H1 (cell line): ENCODE measurements around the gene CUEDC1. TPM values are rescaled to one million over a fixed set of nuclear protein-coding genes. Genes with fewer than 3 reads are reported as not detected.

Source experiments
- CTCF ChIA-PET: fragments of 300-600 bp; sonication (Branson Sonifier 250); formaldehyde crosslinking; loops from one replicate; lab custom pipeline; 2021; ENCODE audit not compliant: partially characterized antibody; lab: Charles Lee
- POLR2A ChIA-PET: fragments of 300-600 bp; sonication (Branson Sonifier 250); formaldehyde crosslinking; loops from one replicate; lab custom pipeline; 2021; ENCODE audit warnings: inconsistent platforms; ENCODE audit not compliant: partially characterized antibody; lab: Charles Lee
- DNase-seq, 2 experiments: peaks; one replicate each; pipeline versions ENCODE4 v3.0.0 to v3.0.0-alpha.2; 2010 to 2022; ENCODE audit warnings: low spot score in 2 of 2, low read depth in 1 of 2, mixed read lengths in 1 of 2
- FAIRE-seq: peaks from 2 replicates; lab custom pipeline; 2011; peaks lifted over from hg19 to GRCh38; lab: Jason Lieb, UNC
- H2AFZ ChIP-seq: 2 replicates; pipeline ENCODE4 v1.8.1; 2012; ENCODE audit warnings: low read length, inconsistent platforms
- H2AK5ac ChIP-seq: 2 replicates; pipeline ENCODE4 v1.6.1; 2013; ENCODE audit warnings: low read depth, low read length
- H2BK120ac ChIP-seq: replicated peaks from 2 replicates; pipeline ENCODE3; 2013; ENCODE audit warnings: low read depth, low read length, inconsistent platforms
- H2BK12ac ChIP-seq: 2 replicates; pipeline ENCODE4 v1.6.1; 2013; ENCODE audit warnings: low read depth, low read length
- H2BK15ac ChIP-seq: 2 replicates; pipeline ENCODE4 v1.6.1; 2013; ENCODE audit warnings: low read length
- H2BK20ac ChIP-seq: 2 replicates; pipeline ENCODE4 v1.6.1; 2013; ENCODE audit warnings: low read length
- H2BK5ac ChIP-seq: 2 replicates; pipeline ENCODE4 v1.6.1; 2013; ENCODE audit warnings: low read depth, low read length
- H3K14ac ChIP-seq: 2 replicates; pipeline ENCODE4 v1.6.1; 2013; ENCODE audit warnings: inconsistent platforms; ENCODE audit not compliant: insufficient read length
- H3K18ac ChIP-seq: 2 replicates; pipeline ENCODE4 v1.6.1; 2013; ENCODE audit warnings: low read length; ENCODE audit errors: extremely low read depth
- H3K23ac ChIP-seq: 2 replicates; pipeline ENCODE4 v1.6.1; 2013; ENCODE audit warnings: inconsistent platforms; ENCODE audit not compliant: insufficient read length
- H3K23me2 ChIP-seq: 2 replicates; pipeline ENCODE4 v1.6.1; 2013; ENCODE audit warnings: low read depth, low read length
- H3K27ac ChIP-seq: 2 replicates; pipeline ENCODE4 v1.6.1; 2011; ENCODE audit warnings: low read depth, low read length, inconsistent platforms
- H3K27me3 ChIP-seq, 4 experiments: replicated peaks in 1 of 4; 1 replicate in 1 of 4; 2 replicates in 3 of 4; pipeline versions ENCODE4 v1.6.1 to v1.8.1; 2011 to 2013; ENCODE audit warnings: low read length in 3 of 4, mild to moderate bottlenecking in 3 of 4, inconsistent platforms in 2 of 4, mixed read lengths in 2 of 4, moderate library complexity in 1 of 4; ENCODE audit not compliant: control insufficient read depth in 3 of 4, insufficient read depth in 3 of 4; ENCODE audit errors: extremely low read depth in 1 of 4
- H3K36me3 ChIP-seq, 4 experiments: 2 replicates each; pipeline versions ENCODE4 v1.6.1 to v1.8.1; 2011 to 2013; ENCODE audit warnings: mild to moderate bottlenecking in 4 of 4, low read length in 3 of 4, moderate library complexity in 2 of 4, control low read depth in 1 of 4, inconsistent platforms in 1 of 4; ENCODE audit not compliant: insufficient read depth in 4 of 4, control insufficient read depth in 2 of 4
- H3K4ac ChIP-seq: replicated peaks from 2 replicates; pipeline ENCODE3; 2013; ENCODE audit warnings: low read length, low read depth, mixed read lengths, inconsistent platforms; ENCODE audit not compliant: insufficient read length
- H3K4me1 ChIP-seq, 4 experiments: replicated peaks in 1 of 4; 1 replicate in 1 of 4; 2 replicates in 3 of 4; pipeline versions ENCODE4 v1.6.1 to v1.8.1; 2011 to 2013; ENCODE audit warnings: low read length in 3 of 4, inconsistent platforms in 2 of 4, mixed read lengths in 1 of 4; ENCODE audit not compliant: insufficient read depth in 4 of 4, control insufficient read depth in 3 of 4
- H3K4me2 ChIP-seq, 2 experiments: 2 replicates each; pipeline versions ENCODE4 v1.6.1 to v1.8.1; 2011 to 2013; ENCODE audit warnings: low read depth in 2 of 2, low read length in 2 of 2, control low read depth in 1 of 2, inconsistent platforms in 1 of 2, mild to moderate bottlenecking in 1 of 2; ENCODE audit not compliant: insufficient read depth in 1 of 2
- H3K4me3 ChIP-seq, 4 experiments: fragments of 200-600, 300-600 bp in 1 of 4; sonication (generic), shearing (Covaris generic), sonication (Bioruptor Twin) in 1 of 4; 2 replicates each; pipeline versions ENCODE4 v1.5.1 to v1.8.1; 2011 to 2016; ENCODE audit warnings: low read length in 4 of 4, low read depth in 3 of 4, control low read depth in 2 of 4, inconsistent platforms in 2 of 4, mild to moderate bottlenecking in 2 of 4, mixed read lengths in 1 of 4, moderate library complexity in 1 of 4; ENCODE audit not compliant: insufficient read depth in 2 of 4; ENCODE audit errors: extremely low read depth in 1 of 4
- H3K56ac ChIP-seq: replicated peaks from 2 replicates; pipeline ENCODE3; 2013; ENCODE audit warnings: low read depth, mild to moderate bottlenecking, mixed read lengths, low read length, inconsistent platforms; ENCODE audit not compliant: insufficient read length
- H3K79me1 ChIP-seq: 2 replicates; pipeline ENCODE4 v1.6.1; 2013; ENCODE audit warnings: low read depth, low read length, control low read depth
- H3K79me2 ChIP-seq, 2 experiments: 2 replicates each; pipeline versions ENCODE4 v1.6.1 to v1.8.1; 2012 to 2013; ENCODE audit warnings: low read length in 2 of 2, mild to moderate bottlenecking in 2 of 2, inconsistent platforms in 1 of 2; ENCODE audit not compliant: insufficient read depth in 2 of 2, control insufficient read depth in 1 of 2
- H3K9ac ChIP-seq, 4 experiments: replicated peaks in 1 of 4; 1 replicate in 1 of 4; 2 replicates in 3 of 4; pipeline versions ENCODE4 v1.6.1 to v1.8.1; 2011 to 2013; ENCODE audit warnings: low read depth in 3 of 4, low read length in 3 of 4, control low read depth in 2 of 4, mild to moderate bottlenecking in 2 of 4, moderate library complexity in 2 of 4, inconsistent platforms in 1 of 4; ENCODE audit errors: extremely low read depth in 1 of 4
- H3K9me3 ChIP-seq, 2 experiments: 2 replicates each; pipeline versions ENCODE4 v1.6.1 to v1.8.1; 2012 to 2013; ENCODE audit warnings: mild to moderate bottlenecking in 2 of 2, moderate library complexity in 2 of 2, control low read depth in 1 of 2, inconsistent platforms in 1 of 2, low read depth in 1 of 2, low read length in 1 of 2, mixed read lengths in 1 of 2; ENCODE audit not compliant: insufficient read depth in 2 of 2
- H4K20me1 ChIP-seq, 2 experiments: replicated peaks in 1 of 2; 2 replicates each; pipeline versions ENCODE3 to v1.8.1; 2011 to 2013; ENCODE audit warnings: inconsistent platforms in 2 of 2, low read length in 2 of 2, mild to moderate bottlenecking in 1 of 2; ENCODE audit not compliant: insufficient read depth in 2 of 2, control insufficient read depth in 1 of 2
- H4K5ac ChIP-seq: 2 replicates; pipeline ENCODE4 v1.6.1; 2013; ENCODE audit warnings: low read length, low read depth, mixed read lengths, inconsistent platforms; ENCODE audit not compliant: insufficient read length
- H4K8ac ChIP-seq: 2 replicates; pipeline ENCODE4 v1.8.0; 2013; ENCODE audit warnings: mild to moderate bottlenecking, moderate library complexity, low read length, inconsistent platforms; ENCODE audit not compliant: insufficient read depth; ENCODE audit errors: extremely low read depth
- H4K91ac ChIP-seq: replicated peaks from 2 replicates; pipeline ENCODE3; 2013; ENCODE audit warnings: low read length, mixed read lengths, inconsistent platforms; ENCODE audit not compliant: insufficient read length
- GTF2F1 ChIP-seq: IDR thresholded peaks from 2 replicates; pipeline ENCODE4 v1.6.1; 2012; ENCODE audit warnings: low read depth, low read length, improper control_type of control experiment, borderline replicate concordance
- JUN ChIP-seq: IDR thresholded peaks from 2 replicates; pipeline ENCODE4 v1.6.1; 2011; ENCODE audit warnings: low read depth, mild to moderate bottlenecking, improper control_type of control experiment, low read length
- KDM1A ChIP-seq: fragments of 200-600, 300-600 bp; sonication (generic); IDR thresholded peaks from 2 replicates; pipeline ENCODE4 v1.7.1; 2016; ENCODE audit warnings: mild to moderate bottlenecking, low read length, borderline replicate concordance
- RBBP5 ChIP-seq: IDR thresholded peaks from 2 replicates; pipeline ENCODE4 v1.7.1; 2012; ENCODE audit warnings: low read depth, mild to moderate bottlenecking, inconsistent platforms, low read length, moderate library complexity, borderline replicate concordance
- RNF2 ChIP-seq: fragments of 200-900, 300-1000 bp; sonication (generic); IDR thresholded peaks from 2 replicates; pipeline ENCODE4 v1.7.1; 2016; ENCODE audit warnings: borderline replicate concordance, low read depth, mild to moderate bottlenecking, antibody characterized with exemption, low read length; ENCODE audit not compliant: poor library complexity, severe bottlenecking; ENCODE audit errors: missing control alignments
- SIRT6 ChIP-seq: IDR thresholded peaks from one replicate; pipeline ENCODE4 v1.7.1; 2012; ENCODE audit warnings: low read length, inconsistent platforms
- TAF1 ChIP-seq: IDR thresholded peaks from 2 replicates; pipeline ENCODE4 v1.6.1; 2011; ENCODE audit warnings: mild to moderate bottlenecking, low read depth, low read length
- TEAD4 ChIP-seq: IDR thresholded peaks from 2 replicates; pipeline ENCODE4 v1.6.1; 2012; ENCODE audit warnings: low read depth, low read length, inconsistent platforms, mixed read lengths
- WGBS, 2 experiments: shearing (Covaris generic) in 1 of 2; methylation state at CpG; one replicate each; pipeline versions ENCODE4 v1.1.6 to v1.1.7; 2013 to 2015; ENCODE audit warnings: low lambda C conversion rate in 2 of 2, mixed read lengths in 2 of 2, inconsistent platforms in 1 of 2, low coverage in 1 of 2, missing lambda C conversion rate in 1 of 2; ENCODE audit not compliant: insufficient replicate concordance in 2 of 2, insufficient coverage in 1 of 2, insufficient read length in 1 of 2; ENCODE audit errors: extremely low coverage in 1 of 2, missing lambda C conversion rate in 1 of 2; 5-methylcytosine and 5-hydroxymethylcytosine counted together
- polyA plus RNA-seq, 7 experiments: library from polyadenylated mRNA; depleted of rRNA in 3 of 7; stranded (reverse) in 5 of 7; unstranded in 2 of 7; fragments of >200 nt in 5 of 7; fragments of 200-250 nt in 2 of 7; gene quantifications; 1 replicate in 5 of 7; 2 replicates in 1 of 7; 4 replicates in 1 of 7; pipeline versions ENCODE4 v1.2.1 to v1.2.3, GENCODE V29; 2011 to 2013; ENCODE audit warnings: missing spikeins in 2 of 7, mixed read lengths in 2 of 7
- total RNA-seq: library from RNA; stranded (reverse); fragmentation: NEBNext Ultra II Directional; extraction: Animal tissue kit (Norgen Biotek cat#: 25700); gene quantifications from 2 replicates; pipeline ENCODE4 v1.2.1, GENCODE V29; 2021

CUEDC1 gene
- total and polyA plus RNA-seq, 2 of the 8 experiments (the other 6 are each of a cell fraction or from before 2014, with no cell fraction given): 4.0 to 10.7 TPM

DNA sequence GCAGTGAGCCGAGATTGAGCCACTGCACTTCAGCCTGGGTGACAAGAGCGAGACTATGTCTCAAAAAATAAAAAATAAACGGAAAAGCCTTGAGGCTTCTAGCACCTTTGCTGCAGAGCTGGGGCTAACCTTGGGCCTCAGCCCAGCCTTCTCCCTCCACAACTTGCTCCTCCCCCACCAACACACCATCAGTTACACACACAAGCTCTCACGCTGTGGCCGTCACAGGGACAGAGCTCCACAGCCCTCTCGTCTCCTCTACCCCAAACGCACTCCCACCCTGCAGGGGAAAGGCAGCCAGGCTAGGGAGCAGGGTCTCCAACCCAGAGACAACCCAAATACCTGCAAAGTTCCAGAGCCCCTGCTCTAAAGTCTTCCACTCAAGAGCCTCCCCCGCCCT is 83.3 kb downstream of the CUEDC1 start:
- Histone ChIP-seq H3K27me3 (peaks cover 0 to 12% (median 4%) of the 10 kb centered on the region in 4 experiments; a peak in 4 of 7 replicates), H2BK20ac (0 out of 2 replicates have a peak overlapping the region, but pooled peaks have one; percentile 80), H3K9ac (no peak overlapping the region), H3K4me3 (no peak overlapping the region), H2BK15ac (peak overlapping the region; percentile 92; the same call in 1 of the 2 replicates), H4K8ac (no peak overlapping the region), H3K23ac (no peak overlapping the region), H3K79me1 (no peaks in the 10 kb centered on the region), H3K27ac (no peak overlapping the region), H3K36me3 (no peaks in the 10 kb centered on the region; a peak in 1 of 8 replicates), H4K91ac (peak overlapping the region; percentile 68), H4K5ac (no peak overlapping the region), H3K79me2 (no peaks in the 10 kb centered on the region), H4K20me1 (no peaks in the 10 kb centered on the region), H3K4me2 (no peak overlapping the region), H3K56ac (no peak overlapping the region), H2BK12ac (peak overlapping the region; percentile 33; the same call in 1 of the 2 replicates), H2BK5ac (peak overlapping the region; percentile 49; the same call in 1 of the 2 replicates), H2AK5ac (peak overlapping the region; percentile 89; the same call in 1 of the 2 replicates), H2AFZ (no peak overlapping the region), H2BK120ac (no peak overlapping the region), H3K23me2 (peaks cover 2% of the 10 kb centered on the region; the same call in 1 of the 2 replicates), H3K4ac (peak overlapping the region; percentile 16), H3K9me3 (no peaks in the 10 kb centered on the region), H3K18ac (no peak overlapping the region), H3K4me1 (peaks cover 9 to 45% (median 38%) of the 10 kb centered on the region in 4 experiments), H3K14ac (no peak overlapping the region)
- TF ChIP-seq TAF1: no peak
- no peak for TF ChIP-seq RBBP5
- no peak for TF ChIP-seq GTF2F1
- TF ChIP-seq KDM1A: no peak
- TF ChIP-seq TEAD4: no peak
- TF ChIP-seq RNF2: no peak
- no peak for TF ChIP-seq JUN
- no peak for TF ChIP-seq SIRT6
- POLR2A ChIA-PET: interaction anchor here (0.8 to 32.5 kb wide), 4 partner anchors 9 to 126 kb away, joined by 3 to 672 read pairs (median 10); partner anchors contain the start of genes SRSF1 and VEZF1
- DNase-seq (no peak), FAIRE-seq (no peak)
- CTCF ChIA-PET: interaction anchor here (0.6 to 20.7 kb wide), 12 partner anchors 6 to 896 kb away, joined by 3 to 221 read pairs (median 10); no protein-coding TSS in a partner anchor
- WGBS, 2 experiments: 86% methylated on average over 8 of the region's 8 CpGs; no CpG with 5 or more reads in 1 of the 2 experiments
